ENCODE results near the gene GMPPB.

GRCh38 chr3:49722896-49723295, 855 bp downstream of the GMPPB start:
- TF ChIP-seq CTCF (IDR thresholded peaks at IDR 0.05) (no peak), EP300 (IDR thresholded peaks at IDR 0.05) (no peak)

All from sigmoid colon (tissue), 4 donors.